GM21526 (cell line): Measurements from ENCODE around the gene LDAH.
A peak's percentile ranks its signal among the peaks of the same experiment; 100 is the strongest.
"Not testable (repeated sequence)": the region's sequence is repeated elsewhere in the genome, so short reads cannot be mapped to it uniquely, and the experiment has no call there.

Experiments used
- ATAC-seq: cut with Tn5 transposase; IDR thresholded peaks from one replicate; pipeline ENCODE4 v1.9.1; 2021; ENCODE audit warnings: moderate library complexity; ENCODE audit not compliant: unreplicated experiment, low FRiP score

Gene LDAH

DNA sequence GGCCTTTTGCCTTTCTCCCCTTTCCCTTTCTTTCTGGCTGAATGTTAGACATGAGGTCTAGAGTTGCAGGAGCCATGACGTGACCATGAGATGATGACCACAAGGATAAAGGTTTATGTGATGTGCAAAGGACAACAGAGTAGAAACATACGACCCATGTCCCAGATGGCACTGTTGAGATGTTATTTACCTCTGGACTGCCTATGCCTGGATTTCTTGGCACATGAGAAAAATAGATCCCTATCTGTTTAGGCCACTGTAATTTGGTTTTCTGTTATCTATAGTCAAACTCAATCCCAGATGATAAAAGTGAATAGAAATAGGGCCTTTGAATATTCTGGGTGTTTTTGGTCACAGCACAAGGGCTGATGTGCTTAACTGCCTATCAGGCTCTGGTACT lies 97.1 kb downstream of the LDAH start:
- ATAC-seq, result no peak

DNA sequence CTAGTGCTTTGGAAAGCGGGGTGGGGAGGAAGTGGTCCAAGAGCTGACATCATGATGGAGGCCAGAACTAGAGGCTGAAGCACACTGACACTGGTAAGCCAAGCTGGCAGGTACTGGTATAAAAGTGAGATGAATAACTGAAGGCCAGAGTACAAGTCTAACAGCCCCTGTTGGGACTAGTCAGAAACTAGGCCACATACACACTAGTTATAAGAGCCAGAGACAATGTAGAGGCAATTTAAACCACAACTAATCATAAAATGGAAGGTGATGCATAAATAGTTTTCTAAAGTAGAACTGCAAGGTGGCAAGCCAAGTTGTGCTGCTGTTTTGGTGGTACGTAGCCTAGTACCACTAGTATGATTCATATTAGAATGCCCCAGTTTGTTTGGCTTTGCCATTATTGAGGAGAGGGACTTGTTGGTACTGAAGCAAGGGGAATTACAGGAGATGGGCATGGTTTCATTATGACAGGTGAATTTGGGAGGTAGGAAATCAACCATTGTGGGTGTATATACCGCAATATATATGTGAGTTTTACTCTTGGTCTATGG lies 98.3 kb downstream of the LDAH start:
- ATAC-seq, result no peak

DNA sequence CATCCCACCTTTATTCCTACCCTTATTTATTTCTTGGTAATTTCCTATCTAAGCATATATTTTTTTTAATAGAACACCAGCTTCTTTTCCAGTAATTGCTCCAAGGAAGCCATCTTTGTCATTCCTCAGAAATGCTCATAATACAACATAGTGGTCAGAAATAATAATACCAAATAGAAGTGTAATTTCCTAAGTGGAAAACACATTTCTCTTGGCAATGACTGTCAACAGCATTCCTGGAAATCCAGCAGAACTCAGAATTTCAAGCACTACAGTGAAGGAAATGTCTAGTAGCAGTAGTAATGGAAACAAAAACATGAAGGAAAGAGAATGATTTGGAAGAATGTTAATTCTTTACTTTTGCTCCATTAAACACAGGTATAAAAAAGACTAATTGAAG lies 99.4 kb downstream of the LDAH start:
- ATAC-seq, result no peak

DNA sequence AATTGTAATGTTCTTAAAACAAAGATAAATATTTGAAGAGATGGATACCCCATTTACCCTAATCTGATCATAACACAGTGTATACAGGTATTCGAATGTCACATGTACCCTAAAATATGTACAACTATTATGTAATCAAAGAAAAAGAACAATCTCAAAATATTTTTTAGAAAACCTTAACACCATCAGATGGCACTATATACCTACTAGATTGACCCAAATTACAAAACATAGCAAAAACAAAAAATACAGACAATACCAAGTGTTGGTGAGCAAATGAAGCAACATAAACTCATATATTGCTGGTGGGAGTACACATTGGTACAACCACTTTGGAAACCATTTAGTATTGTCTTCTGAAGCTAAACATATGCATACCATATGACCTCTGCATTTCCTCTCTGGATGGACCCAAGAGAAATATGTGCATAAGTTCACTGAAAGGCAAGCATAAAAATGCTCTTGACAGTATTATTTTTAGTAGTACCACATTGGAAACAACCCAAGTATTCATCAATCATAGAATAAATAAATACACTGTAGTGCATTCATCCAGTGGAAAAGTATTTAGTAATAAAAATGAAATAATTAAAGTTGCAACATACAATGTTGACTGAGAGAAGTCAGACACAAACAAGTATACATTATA lies 100.2 kb downstream of the LDAH start:
- no peak for ATAC-seq

DNA sequence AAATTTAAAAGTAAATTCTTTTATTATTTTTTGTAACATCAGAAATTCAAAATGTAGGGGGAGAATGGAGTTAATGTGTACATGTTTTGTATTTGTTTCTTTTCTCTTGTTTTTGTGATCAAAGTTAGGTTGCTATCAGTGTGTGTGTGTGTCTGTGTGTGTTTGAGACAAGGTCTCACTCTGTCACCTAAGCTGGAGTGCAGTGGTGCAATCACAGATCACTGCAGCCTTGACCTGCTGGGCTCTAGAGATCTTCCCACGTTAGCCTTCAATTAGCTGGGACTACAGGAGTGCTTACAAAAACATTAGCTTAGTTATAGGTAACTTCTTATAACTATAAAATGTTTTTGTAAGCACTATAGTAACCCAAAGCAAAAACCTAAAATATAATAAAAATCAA lies 105.3 kb downstream of the LDAH start:
- no peak for ATAC-seq

DNA sequence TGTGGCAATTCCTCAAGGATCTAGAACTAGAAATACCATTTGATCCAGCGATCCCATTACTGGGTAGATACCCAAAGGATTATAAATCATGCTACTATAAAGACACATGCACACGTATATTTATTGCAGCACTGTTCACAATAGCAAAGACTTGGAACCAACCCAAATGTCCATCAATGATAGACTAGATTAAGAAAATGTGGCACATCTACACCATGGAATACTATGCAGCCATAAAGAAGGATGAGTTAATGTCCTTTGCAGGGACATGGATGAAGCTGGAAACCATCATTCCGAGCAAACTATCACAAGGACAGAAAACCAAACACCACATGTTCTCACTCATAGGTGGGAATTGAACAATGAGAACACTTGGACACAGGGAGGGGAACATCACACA lies 106.7 kb downstream of the LDAH start:
- ATAC-seq, result not testable (repeated sequence)

DNA sequence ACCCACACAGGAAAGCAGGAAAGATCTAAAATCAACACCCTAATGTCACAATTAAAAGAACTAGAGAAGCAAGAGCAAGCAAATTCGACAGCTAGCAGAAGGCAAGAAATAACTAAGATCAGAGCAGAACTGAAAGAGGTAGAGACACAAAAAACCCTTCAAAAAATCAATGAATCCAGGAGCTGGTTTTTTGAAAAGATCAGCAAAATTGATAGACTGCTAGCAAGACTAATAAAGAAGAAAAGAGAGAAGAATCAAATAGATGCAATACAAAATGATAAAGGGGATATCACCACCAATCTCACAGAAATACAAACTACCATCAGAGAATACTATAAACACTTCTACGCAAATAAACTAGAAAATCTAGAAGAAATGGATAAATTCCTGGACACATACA lies 108.5 kb downstream of the LDAH start:
- ATAC-seq, result not testable (repeated sequence)

DNA sequence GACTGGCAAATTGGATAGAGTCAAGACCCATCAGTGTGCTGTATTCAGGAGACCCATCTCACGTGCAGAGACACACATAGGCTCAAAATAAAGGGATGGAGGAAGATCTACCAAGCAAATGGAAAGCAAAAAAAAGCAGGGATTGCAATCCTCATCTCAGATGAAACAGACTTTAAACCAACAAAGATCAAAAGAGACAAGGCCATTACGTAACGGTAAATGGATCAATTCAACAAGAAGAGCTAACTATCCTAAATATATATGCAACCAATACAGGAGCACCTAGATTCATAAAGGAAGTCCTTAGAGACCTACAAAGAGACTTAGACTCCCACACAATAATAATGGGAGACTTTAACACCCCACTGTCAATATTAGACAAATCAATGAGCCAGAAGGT lies 109.3 kb downstream of the LDAH start:
- ATAC-seq, result not testable (repeated sequence)

DNA sequence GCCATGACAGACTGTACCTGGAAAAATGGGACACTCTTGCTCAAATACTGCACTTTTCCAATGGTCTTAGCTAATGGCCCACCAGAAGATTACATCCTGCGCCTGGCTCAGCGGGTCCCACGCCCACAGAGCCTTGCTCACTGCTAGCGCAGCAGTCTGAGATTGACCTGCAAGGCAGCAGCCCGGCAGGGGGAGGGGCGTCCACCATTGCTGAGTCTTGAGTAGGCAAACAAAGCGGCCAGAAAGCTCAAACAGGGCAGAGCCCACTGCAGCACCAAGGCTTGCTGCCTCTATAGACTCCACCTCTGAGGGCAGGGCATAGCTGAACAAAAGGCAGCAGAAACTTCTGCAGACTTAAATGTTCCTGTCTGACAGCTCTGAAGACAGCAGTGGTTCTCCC lies 111.3 kb downstream of the LDAH start:
- not testable (repeated sequence) for ATAC-seq

DNA sequence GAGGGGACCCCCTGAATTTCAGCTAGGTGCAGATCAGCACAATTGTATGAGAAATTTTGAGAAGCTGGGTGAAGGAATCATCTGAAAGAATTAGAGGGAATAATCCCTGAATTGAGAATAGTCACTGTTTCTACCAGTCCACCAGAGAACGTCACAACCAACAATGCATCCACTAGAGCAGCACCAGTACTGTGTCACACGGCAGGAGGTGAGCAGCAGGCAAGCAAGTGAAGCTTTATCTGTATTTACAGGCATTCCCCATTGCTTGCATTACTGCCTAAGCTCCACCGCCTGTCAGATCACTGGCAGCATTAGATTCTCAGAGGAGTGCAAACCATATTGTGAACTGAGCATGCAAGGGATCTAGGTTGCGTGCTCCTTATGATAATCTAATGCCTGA lies 115.3 kb downstream of the LDAH start:
- no peak for ATAC-seq

DNA sequence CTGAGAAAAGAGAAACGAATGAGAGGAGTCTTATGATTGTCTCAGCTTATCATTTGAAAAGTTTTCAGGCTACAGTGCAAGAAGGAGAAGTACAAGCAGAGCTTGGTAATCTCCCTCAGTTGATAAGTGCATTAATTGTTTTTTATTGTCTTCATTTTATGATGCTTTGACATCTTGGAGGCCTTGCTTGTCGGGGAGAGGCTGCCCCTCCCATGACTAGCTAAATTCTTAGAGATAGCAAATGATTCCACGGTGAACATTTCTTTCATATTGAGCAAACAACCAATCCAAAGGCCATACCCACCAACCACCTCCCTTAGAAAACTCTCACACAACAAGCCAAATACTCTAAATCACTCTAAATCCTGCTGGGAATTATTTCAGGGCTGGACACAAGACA lies 116.1 kb downstream of the LDAH start:
- no peak for ATAC-seq

DNA sequence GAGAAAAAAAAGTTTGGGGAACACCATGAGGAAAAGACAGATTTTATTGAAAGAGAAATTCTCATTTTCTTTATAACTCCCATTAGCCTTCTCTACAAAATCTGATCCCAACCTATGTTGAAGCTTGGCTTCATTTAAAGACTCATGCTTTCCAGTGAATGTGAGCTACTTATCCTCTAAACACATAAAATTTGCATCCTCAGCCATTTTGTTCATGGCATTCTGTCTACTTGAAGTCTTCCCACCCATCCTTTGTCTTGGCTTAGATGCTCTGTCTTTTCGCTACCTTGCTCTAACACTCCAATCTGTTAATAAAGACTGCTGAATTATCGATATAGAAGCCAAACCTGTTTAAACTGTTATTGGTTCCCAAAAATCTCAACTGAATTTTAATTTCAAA lies 116.7 kb downstream of the LDAH start:
- ATAC-seq, result no peak

DNA sequence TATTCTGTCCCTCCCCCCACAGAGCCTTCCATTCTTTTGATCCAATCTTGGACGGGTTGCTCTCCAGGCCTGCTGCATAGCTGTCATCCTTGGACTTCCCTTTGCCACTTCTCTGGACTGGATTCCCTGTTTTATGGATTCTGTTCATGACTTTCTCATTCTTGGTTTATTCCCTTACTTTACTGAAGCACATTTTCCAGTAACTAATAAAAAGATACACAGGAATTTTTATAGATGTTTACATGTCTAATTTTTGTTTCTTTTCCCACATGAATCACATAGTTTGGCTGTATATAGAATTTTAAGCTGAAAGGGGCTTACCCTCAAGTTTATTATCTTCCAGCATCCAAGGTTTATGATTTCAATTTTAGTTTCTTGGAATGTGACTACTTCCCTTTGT lies 118.0 kb downstream of the LDAH start:
- no peak for ATAC-seq

DNA sequence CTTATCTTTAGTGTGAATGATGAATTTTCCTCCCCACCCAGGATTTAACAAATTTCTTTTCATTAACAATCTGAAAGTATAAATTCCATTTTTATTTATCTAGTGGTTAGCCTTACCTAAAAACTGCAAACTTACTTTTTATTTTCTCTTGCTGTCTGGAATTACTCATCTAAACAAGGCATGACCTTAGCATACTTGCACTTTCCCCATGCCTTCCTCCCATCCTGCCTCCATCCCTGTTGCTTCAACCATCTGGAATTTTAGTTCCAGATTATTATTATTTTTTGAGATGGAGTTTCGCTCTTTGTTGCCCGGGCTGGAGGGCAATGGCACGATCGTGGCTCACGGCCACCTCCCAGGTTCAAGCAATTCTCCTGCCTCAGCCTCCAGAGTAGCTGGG lies 120.3 kb downstream of the LDAH start:
- ATAC-seq, result no peak

DNA sequence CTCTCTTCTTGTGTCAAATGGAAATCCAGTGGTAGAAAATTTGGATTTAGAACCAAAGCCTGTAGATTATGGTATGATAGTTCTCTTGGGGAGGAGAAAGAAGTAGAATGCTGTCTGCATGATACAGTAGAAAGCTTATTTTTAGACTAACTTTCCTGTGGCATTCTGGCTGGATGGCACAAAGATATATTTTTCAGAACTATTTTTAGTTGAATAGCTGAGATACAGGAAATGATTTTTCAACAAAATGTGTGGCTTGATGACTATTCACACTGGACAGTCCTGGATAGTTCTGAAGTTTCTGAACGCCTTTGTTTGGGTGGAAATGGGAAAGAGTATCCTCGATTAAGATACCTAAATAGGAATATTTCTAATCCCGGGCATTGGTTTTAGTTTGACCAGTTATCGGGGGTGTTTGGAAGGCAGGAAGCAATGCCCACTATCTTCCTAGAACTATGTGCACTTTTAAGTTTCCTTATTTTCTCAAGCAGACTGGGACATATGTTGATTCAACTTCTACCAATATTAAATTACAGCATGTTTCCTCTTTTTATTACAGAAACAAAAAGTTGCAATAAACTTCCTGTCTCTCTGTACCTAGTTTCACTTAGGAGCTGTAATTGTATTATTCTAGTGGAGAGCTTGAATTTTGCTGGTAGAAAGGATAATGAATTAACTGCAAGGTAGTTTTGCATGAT lies 123.8 kb downstream of the LDAH start:
- ATAC-seq, result peak; percentile 41

DNA sequence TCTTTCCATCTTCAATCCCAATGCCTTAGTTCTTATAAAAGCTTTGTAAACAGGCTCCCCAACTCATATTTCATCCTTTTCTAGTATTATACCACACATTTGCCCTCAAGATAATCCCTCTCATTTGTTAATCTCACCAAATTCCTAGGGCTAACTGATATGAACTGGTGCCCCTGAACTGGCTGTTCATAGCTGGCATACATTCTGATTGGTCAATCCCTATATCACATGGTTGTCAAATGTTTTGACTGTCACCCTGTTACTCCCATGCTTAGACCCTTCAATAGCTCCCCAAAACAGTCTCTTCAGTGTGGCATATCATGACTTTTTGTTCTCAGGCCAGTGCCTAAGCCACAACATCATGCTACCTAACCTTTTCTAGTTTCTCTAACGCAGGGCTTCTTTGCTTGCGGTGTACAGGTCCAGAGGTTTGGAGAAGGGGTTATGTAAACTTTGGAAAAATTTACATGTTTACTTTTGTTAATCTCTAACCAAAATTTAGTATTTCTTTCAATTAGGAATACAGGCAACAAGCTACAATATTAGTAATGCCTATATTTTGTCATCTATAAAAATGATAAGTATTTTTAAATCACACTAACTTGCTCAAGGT lies 125.5 kb downstream of the LDAH start:
- ATAC-seq, result no peak

DNA sequence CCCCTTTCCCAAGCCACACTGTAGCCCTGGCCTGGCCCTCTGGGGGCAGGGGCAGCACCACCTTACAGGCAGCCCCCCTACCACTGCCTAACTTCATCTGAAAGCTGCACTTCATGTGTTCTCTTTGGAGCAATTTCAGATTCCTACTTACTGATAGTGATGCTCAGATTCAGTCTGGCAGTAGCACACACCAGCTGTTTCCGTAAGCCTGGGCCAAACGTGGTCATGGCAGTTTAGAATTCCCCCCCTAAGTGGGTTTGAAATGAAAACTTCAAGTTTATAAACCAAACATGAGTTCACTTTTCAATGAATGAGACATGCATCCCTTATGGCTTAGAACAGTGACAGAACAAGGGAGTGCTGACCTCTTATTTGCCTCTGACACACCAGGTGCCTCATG lies 126.5 kb downstream of the LDAH start:
- ATAC-seq, result no peak

DNA sequence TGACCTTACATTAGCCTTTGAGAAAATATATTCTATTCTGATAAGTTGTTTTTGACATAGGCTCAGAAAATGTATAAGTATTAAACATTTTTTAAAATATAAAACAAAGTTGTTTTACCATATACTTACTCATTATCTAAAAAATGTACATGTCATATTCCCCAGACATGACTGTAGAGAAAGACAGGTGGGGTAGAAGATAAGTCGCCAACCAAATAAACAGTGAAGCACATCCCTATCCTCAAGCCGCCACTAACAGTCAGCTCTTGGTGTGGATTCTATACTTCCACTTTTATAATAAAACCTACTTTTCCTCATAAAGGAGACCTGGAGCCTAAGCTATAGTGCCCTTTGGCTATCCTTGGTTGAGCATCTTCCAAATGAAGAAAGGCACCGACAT lies 129.6 kb downstream of the LDAH start:
- ATAC-seq, result no peak

DNA sequence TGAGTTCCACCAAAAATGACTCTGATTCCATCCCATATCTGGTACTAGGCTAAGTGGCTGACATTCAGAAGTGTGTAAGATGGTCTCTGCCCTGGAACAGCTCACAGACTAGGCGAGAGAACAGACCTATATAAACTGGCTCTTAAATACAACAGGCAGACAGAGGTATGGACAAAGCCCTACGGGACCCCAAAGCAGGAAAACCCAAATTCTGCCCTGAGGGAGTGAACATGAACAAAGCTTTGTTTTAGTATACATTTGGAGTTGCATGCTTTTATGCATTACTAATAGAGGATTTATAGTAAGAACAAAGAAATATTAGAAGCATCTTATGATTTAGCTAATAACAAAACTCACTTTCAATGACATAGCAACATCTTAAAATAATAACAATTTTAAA lies 130.8 kb downstream of the LDAH start:
- no peak for ATAC-seq

DNA sequence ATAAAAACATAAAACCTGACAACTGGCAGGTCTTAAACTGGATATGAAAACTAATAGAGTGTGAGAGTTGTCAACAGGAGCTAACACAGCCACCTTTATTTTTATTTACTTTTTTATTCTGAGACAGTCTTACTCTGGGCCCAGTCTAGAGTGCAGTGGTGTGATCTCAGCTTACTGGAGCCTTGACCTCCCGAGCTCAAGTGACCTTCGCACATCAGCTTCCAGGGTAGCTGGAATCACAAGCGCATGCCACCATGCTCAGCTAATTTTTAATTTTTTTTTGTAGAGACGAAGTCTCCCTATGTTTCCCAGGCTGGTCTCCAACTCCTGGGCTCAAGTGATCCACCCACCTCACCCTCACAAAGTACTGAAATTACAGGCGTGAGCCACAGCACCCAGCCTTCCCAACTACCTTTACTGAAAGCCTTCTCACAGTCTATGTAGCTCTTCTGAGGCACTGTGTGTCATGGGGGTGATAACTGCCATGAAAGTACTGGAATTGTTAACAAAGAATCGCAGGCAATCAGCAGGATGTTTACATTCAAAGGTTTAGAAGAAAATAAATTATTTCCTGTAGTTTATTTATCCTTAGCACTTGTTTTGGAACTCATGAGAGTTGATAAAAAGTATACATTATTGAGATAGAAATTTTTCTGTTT lies 131.7 kb downstream of the LDAH start:
- no peak for ATAC-seq
